Natural killer cell treated with Interleukin-12 subunit alpha and Interleukin-12 subunit beta and Interleukin-15 and Interleukin-18, amount 100 ng/mL, for 72 hours (primary cell): ENCODE results near the gene LIN7C. TPM values are rescaled to one million over a fixed set of nuclear protein-coding genes. Genes with fewer than 3 reads are reported as not detected.

ENCODE experiments used
- total RNA-seq, 2 donors: library from RNA; stranded (reverse); gene quantifications; one replicate each; pipeline ENCODE4 v1.2.3, GENCODE V29; 2022

Gene LIN7C
- total RNA-seq, 2 donors from 2014 or later: 17.5 to 20.5 TPM

Other genes starting within 250 kb of the LIN7C start
- gene CCDC34, start 143.6 kb downstream of the LIN7C start, total RNA-seq: 1 to 10 TPM; 8.0 to 9.9 TPM
- under 1 TPM in 1 of 2 donors, not detected in 1; 0.05 TPM for gene LGR4, start 34.0 kb downstream of the LIN7C start, total RNA-seq
- gene BDNF, start 193.7 kb upstream of the LIN7C start, total RNA-seq: not detected